ENCODE measurements around the gene RGS3. TPM values are rescaled to one million over a fixed set of nuclear protein-coding genes. Genes with fewer than 3 reads are reported as not detected.

Gene RGS3
- total and polyA plus RNA-seq, 10 of the 15 experiments (the other 5 are each of a cell fraction or from before 2014, with no cell fraction given): 2.9 to 138 (median 28.8) TPM

- TF ChIP-seq HDAC6 (IDR thresholded peaks at IDR 0.05; ENCODE audit: unreplicated experiment) (no peak), PBX3 (IDR thresholded peaks at IDR 0.05; ENCODE audit: insufficient replicate concordance, low read depth, low read length) (no peak), CTCF (IDR thresholded peaks at IDR 0.05 in 2 of 3, conservative IDR thresholded peaks at IDR 0.05 in 1 of 3; ENCODE audit: control insufficient read depth in 2 of 3, extremely low read depth in 1 of 3, insufficient read depth in 1 of 3, low read depth in 3 of 3, low read length in 3 of 3) (no peak), CREM (IDR thresholded peaks at IDR 0.05; ENCODE audit: low read depth) (no peak), GABPA (IDR thresholded peaks at IDR 0.05; ENCODE audit: low read depth) (no peak), ZBTB4 (CRISPR knock-in tag; IDR thresholded peaks at IDR 0.05) (no peak)
These were observed 63.3 kb downstream of the RGS3 start (continued) for GRCh38 chr9:113526841-113527240.

Measured in GM12878 (cell line).